GM12878 (cell line): ENCODE data around the gene YTHDF2.
"Not testable (repeated sequence)": the region's sequence is repeated elsewhere in the genome, so short reads cannot be mapped to it uniquely, and the experiment has no call there.

ENCODE experiments used
- BRCA1 ChIP-seq: IDR thresholded peaks from 2 replicates; pipeline ENCODE4 v1.6.1; 2011; ENCODE audit warnings: low read depth, low read length, improper control_type of control experiment
- CBFB ChIP-seq: IDR thresholded peaks from 2 replicates; pipeline ENCODE4 v1.6.1; 2016; ENCODE audit warnings: antibody characterized with exemption, low read depth
- CEBPZ ChIP-seq: fragments of 150-350 bp; IDR thresholded peaks from 2 replicates; pipeline ENCODE4 v1.6.1; 2016; ENCODE audit warnings: low read depth, low read length
- HCFC1 ChIP-seq: fragments of 150-350 bp; IDR thresholded peaks from 2 replicates; pipeline ENCODE4 v1.6.1; 2014; ENCODE audit warnings: low read length
- MLLT1 ChIP-seq: fragments of 450-650 bp; IDR thresholded peaks from 2 replicates; pipeline ENCODE4 v1.6.1; 2016; ENCODE audit warnings: mild to moderate bottlenecking
- PML ChIP-seq: IDR thresholded peaks from 2 replicates; pipeline ENCODE4 v1.6.1; 2012; ENCODE audit warnings: low read length, inconsistent platforms
- POLR2A ChIP-seq: IDR thresholded peaks from 2 replicates; pipeline ENCODE4 v1.6.1; 2011; ENCODE audit warnings: low read depth, mild to moderate bottlenecking, low read length
- POLR2AphosphoS2 ChIP-seq: IDR thresholded peaks from 2 replicates; pipeline ENCODE4 v1.6.1; 2011; ENCODE audit warnings: low read depth, mild to moderate bottlenecking, low read length, improper control_type of control experiment, moderate library complexity
- RAD21 ChIP-seq: IDR thresholded peaks from 2 replicates; pipeline ENCODE4 v1.6.1; 2011; ENCODE audit warnings: mild to moderate bottlenecking, low read depth, low read length, moderate library complexity; ENCODE audit not compliant: insufficient read depth
- SIN3A ChIP-seq: IDR thresholded peaks from 2 replicates; pipeline ENCODE4 v1.6.1; 2012; ENCODE audit warnings: low read depth, low read length, improper control_type of control experiment
- ZNF217 ChIP-seq: fragments of 450-650 bp; IDR thresholded peaks from 2 replicates; pipeline ENCODE4 v1.6.1; 2017; ENCODE audit warnings: antibody characterized with exemption, mild to moderate bottlenecking
- TF ChIP-seq, protein P1 (sequence below), 3 experiments: IDR thresholded peaks in 2 of 3; conservative IDR thresholded peaks in 1 of 3; 2 replicates each; pipeline ENCODE4 v1.5.1; 2011; ENCODE audit warnings: low read depth in 3 of 3, low read length in 3 of 3, mild to moderate bottlenecking in 3 of 3, control low read depth in 2 of 3, moderate library complexity in 2 of 3, inconsistent platforms in 1 of 3, mixed read lengths in 1 of 3; ENCODE audit not compliant: control insufficient read depth in 2 of 3, insufficient read depth in 1 of 3; ENCODE audit errors: extremely low read depth in 1 of 3
- TF ChIP-seq, protein P2 (sequence below): IDR thresholded peaks from 2 replicates; pipeline ENCODE4 v1.6.1; 2011; ENCODE audit warnings: borderline replicate concordance, low read depth, mild to moderate bottlenecking, moderate library complexity, mixed read lengths, low read length; ENCODE audit not compliant: insufficient read depth; ENCODE audit errors: extremely low read length
- TF ChIP-seq, protein P3 (sequence below): IDR thresholded peaks from 2 replicates; pipeline ENCODE4 v1.6.1; 2011; ENCODE audit warnings: mild to moderate bottlenecking, low read depth, low read length, moderate library complexity; ENCODE audit not compliant: insufficient replicate concordance

DNA sequence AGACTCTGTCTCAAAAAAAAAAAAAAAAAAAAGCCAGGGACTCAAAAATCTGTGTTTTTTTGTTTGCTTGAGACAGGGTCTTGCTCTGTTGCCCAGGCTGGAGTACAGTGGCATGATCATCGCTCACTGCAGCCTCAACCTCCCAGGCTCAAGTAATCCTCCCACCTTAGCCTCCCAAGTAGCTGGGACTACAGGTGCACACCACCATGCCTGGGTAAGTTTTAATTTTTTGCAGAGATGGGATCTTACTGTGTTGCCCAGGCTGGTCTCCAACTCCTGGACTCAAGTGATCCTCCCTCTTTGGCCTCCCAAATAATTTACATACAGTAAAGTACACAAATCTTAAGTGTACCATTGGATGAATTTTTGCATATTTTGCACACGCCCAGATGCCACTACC lies 55.2 kb downstream of the YTHDF2 start:
- TF ChIP-seq POLR2A, SIN3A, HCFC1, CEBPZ, BRCA1, ZNF217, PML, CBFB, RAD21, MLLT1, POLR2AphosphoS2: not testable (repeated sequence)
- TF ChIP-seq, protein P1, sequence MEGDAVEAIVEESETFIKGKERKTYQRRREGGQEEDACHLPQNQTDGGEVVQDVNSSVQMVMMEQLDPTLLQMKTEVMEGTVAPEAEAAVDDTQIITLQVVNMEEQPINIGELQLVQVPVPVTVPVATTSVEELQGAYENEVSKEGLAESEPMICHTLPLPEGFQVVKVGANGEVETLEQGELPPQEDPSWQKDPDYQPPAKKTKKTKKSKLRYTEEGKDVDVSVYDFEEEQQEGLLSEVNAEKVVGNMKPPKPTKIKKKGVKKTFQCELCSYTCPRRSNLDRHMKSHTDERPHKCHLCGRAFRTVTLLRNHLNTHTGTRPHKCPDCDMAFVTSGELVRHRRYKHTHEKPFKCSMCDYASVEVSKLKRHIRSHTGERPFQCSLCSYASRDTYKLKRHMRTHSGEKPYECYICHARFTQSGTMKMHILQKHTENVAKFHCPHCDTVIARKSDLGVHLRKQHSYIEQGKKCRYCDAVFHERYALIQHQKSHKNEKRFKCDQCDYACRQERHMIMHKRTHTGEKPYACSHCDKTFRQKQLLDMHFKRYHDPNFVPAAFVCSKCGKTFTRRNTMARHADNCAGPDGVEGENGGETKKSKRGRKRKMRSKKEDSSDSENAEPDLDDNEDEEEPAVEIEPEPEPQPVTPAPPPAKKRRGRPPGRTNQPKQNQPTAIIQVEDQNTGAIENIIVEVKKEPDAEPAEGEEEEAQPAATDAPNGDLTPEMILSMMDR (IDR thresholded peaks at IDR 0.05 in 2 of 3, conservative IDR thresholded peaks at IDR 0.05 in 1 of 3; ENCODE audit: control insufficient read depth in 2 of 3, extremely low read depth in 1 of 3, insufficient read depth in 1 of 3, low read depth in 3 of 3, low read length in 3 of 3), result not testable (repeated sequence)
- TF ChIP-seq, protein P2, sequence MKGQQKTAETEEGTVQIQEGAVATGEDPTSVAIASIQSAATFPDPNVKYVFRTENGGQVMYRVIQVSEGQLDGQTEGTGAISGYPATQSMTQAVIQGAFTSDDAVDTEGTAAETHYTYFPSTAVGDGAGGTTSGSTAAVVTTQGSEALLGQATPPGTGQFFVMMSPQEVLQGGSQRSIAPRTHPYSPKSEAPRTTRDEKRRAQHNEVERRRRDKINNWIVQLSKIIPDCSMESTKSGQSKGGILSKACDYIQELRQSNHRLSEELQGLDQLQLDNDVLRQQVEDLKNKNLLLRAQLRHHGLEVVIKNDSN, result not testable (repeated sequence)
- TF ChIP-seq, protein P3, sequence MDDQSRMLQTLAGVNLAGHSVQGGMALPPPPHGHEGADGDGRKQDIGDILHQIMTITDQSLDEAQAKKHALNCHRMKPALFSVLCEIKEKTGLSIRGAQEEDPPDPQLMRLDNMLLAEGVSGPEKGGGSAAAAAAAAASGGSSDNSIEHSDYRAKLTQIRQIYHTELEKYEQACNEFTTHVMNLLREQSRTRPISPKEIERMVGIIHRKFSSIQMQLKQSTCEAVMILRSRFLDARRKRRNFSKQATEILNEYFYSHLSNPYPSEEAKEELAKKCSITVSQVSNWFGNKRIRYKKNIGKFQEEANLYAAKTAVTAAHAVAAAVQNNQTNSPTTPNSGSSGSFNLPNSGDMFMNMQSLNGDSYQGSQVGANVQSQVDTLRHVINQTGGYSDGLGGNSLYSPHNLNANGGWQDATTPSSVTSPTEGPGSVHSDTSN, result not testable (repeated sequence)
